ENCODE data around the gene POLE.

GRCh38 chr12:132631666-132632065 lies 55.5 kb downstream of the POLE start:
- TF ChIP-seq EZH2 (IDR thresholded peaks at IDR 0.05; ENCODE audit: low read length, unreplicated experiment): no peak
- TF ChIP-seq, protein P1, sequence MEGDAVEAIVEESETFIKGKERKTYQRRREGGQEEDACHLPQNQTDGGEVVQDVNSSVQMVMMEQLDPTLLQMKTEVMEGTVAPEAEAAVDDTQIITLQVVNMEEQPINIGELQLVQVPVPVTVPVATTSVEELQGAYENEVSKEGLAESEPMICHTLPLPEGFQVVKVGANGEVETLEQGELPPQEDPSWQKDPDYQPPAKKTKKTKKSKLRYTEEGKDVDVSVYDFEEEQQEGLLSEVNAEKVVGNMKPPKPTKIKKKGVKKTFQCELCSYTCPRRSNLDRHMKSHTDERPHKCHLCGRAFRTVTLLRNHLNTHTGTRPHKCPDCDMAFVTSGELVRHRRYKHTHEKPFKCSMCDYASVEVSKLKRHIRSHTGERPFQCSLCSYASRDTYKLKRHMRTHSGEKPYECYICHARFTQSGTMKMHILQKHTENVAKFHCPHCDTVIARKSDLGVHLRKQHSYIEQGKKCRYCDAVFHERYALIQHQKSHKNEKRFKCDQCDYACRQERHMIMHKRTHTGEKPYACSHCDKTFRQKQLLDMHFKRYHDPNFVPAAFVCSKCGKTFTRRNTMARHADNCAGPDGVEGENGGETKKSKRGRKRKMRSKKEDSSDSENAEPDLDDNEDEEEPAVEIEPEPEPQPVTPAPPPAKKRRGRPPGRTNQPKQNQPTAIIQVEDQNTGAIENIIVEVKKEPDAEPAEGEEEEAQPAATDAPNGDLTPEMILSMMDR (conservative IDR thresholded peaks at IDR 0.05; ENCODE audit: low read depth, low read length): no peak
